Erythroblast (primary cell): Measurements from ENCODE around the gene PARP14.

Experiments used
- GATA1 ChIP-seq: IDR thresholded peaks from 2 replicates; pipeline ENCODE4 v1.6.1; 2011; ENCODE audit warnings: low read depth, mild to moderate bottlenecking, control low read depth, low read length, moderate library complexity
- POLR2A ChIP-seq: IDR thresholded peaks from 2 replicates; pipeline ENCODE4 v1.6.1; 2011; ENCODE audit warnings: mild to moderate bottlenecking, low read length

GRCh38 chr3:122679085-122679881 lies 1.4 kb upstream of the PARP14 start:
- TF ChIP-seq GATA1 (no peak), POLR2A (no peak)
